Measurements from ENCODE around the gene SERPINA4. TPM values are rescaled to one million over a fixed set of nuclear protein-coding genes. Genes with fewer than 3 reads are reported as not detected.

SERPINA4 gene
- total and polyA plus RNA-seq, 2 experiments from 2014 or later, result not detected

DNA sequence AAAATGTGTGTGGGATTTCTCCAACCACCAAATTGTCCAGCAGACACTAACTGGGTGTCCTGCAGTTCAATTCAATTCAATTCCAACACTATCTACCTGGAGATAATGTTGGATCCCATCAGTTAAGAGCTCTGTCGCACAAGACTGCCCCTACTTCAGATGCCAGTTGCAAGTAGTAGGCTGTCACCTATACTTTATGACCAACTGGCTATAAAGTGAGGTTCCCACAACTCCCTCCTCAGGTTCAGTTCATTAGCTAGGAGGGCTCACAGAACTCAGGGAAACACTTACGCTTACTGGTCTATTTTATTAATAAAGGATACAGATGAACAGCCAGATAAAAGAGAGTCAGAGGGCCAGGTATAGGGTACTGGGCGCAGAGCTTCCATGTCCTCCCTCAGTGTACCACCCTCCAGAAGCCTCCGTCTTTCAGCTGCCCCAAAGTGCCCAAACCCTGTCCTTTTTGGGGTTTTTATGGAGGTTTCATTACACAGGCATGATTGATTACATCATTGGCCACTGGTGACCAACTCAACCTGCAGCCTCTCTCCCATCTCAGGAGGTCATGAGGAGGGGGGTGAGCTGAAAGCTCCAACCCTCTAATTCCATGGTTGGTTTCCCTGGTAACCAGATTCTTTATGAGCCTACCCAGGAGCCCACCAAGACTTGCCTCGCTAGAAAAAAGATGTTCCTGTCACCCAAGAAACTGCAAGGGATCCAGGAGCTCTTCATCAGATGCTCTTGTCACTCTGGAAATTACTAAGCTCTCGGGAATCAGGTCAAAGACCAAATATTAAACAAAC lies 12.4 kb downstream of the SERPINA4 start:
- no peak overlapping the region for H3K4me2 ChIP-seq
- no peak overlapping the region for H3K27ac ChIP-seq (ENCODE audit: low read depth)
- no peak for TF ChIP-seq ZNF462 (CRISPR knock-in tag; IDR thresholded peaks at IDR 0.05)
- TF ChIP-seq, protein P1, sequence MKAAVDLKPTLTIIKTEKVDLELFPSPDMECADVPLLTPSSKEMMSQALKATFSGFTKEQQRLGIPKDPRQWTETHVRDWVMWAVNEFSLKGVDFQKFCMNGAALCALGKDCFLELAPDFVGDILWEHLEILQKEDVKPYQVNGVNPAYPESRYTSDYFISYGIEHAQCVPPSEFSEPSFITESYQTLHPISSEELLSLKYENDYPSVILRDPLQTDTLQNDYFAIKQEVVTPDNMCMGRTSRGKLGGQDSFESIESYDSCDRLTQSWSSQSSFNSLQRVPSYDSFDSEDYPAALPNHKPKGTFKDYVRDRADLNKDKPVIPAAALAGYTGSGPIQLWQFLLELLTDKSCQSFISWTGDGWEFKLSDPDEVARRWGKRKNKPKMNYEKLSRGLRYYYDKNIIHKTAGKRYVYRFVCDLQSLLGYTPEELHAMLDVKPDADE (IDR thresholded peaks at IDR 0.05), result no peak
- no peak for TF ChIP-seq STAT1 (IDR thresholded peaks at IDR 0.05; ENCODE audit: unreplicated experiment)
- no peak for TF ChIP-seq NANOG (IDR thresholded peaks at IDR 0.05; ENCODE audit: borderline replicate concordance)
- no peak for TF ChIP-seq JUNB (IDR thresholded peaks at IDR 0.05; ENCODE audit: unreplicated experiment)
- TF ChIP-seq EZH2phosphoT487 (IDR thresholded peaks at IDR 0.05; ENCODE audit: unreplicated experiment), result no peak
- TF ChIP-seq EZH2 (IDR thresholded peaks at IDR 0.05; ENCODE audit: low read depth, unreplicated experiment), result no peak
- TF ChIP-seq POLR2AphosphoS5 (IDR thresholded peaks at IDR 0.05; ENCODE audit: low read depth), result no peak
- no peak for TF ChIP-seq CREB1 (CRISPR knock-in tag; IDR thresholded peaks at IDR 0.05; ENCODE audit: low read depth)
- no peak for TF ChIP-seq ZNF331 (CRISPR knock-in tag; IDR thresholded peaks at IDR 0.05; ENCODE audit: low read depth)
- TF ChIP-seq REST (IDR thresholded peaks at IDR 0.05; ENCODE audit: unreplicated experiment), result no peak
- no peak for TF ChIP-seq ZNF114 (CRISPR knock-in tag; IDR thresholded peaks at IDR 0.05)
- no peak for TF ChIP-seq CTCF (conservative IDR thresholded peaks at IDR 0.05; ENCODE audit: low read depth in 2 of 2)
- no peak overlapping the region for H3K4me3 ChIP-seq
- Mint-ChIP-seq H3K4me1 (no peaks in the 10 kb centered on the region), H3K4me3 (no peak overlapping the region), H3K9me3 (no peaks in the 10 kb centered on the region; the same call in 2 of the 3 replicates), H3K36me3 (ENCODE audit: low read depth) (no peaks in the 10 kb centered on the region), H3K27ac (no peak overlapping the region), H3K27me3 (ENCODE audit: insufficient read depth, low read depth, poor library complexity) (peaks cover 4% of the 10 kb centered on the region)
- no peaks in the 10 kb centered on the region for H3K79me2 ChIP-seq (replicated peaks; ENCODE audit: insufficient read depth)
- no peaks in the 10 kb centered on the region; the same call in 1 of the 2 replicates for H3K9me2 ChIP-seq (ENCODE audit: insufficient read depth)
- H2AFZ ChIP-seq, result no peak overlapping the region
- no peaks in the 10 kb centered on the region for H3K27me3 ChIP-seq (ENCODE audit: insufficient read depth)
- H3F3A ChIP-seq (replicated peaks; ENCODE audit: low read depth), result no peaks in the 10 kb centered on the region
- no peaks in the 10 kb centered on the region for H3K36me3 ChIP-seq (ENCODE audit: insufficient read depth)
- ATAC-seq (no peak), DNase-seq (ENCODE audit: low spot score) (no peak)
- H4K20me1 ChIP-seq (replicated peaks; ENCODE audit: insufficient read depth), result no peaks in the 10 kb centered on the region
- H3K4me1 ChIP-seq (ENCODE audit: insufficient read depth), result no peaks in the 10 kb centered on the region

Measured in GM23338 (cell line).